ENCODE measurements around the gene NOS2.

- TF ChIP-seq GATA3 (IDR thresholded peaks at IDR 0.05; ENCODE audit: low read depth, low read length) (no peak), GATA2 (IDR thresholded peaks at IDR 0.05; ENCODE audit: low read depth, low read length) (no peak)
Observed at GRCh38 chr17:27762527-27763305, 37.6 kb downstream of the NOS2 start.

Data from SH-SY5Y (cell line).